Natural killer cell (primary cell): ENCODE measurements around the gene RPL15. TPM values are rescaled to one million over a fixed set of nuclear protein-coding genes. Genes with fewer than 3 reads are reported as not detected.
"Not testable (repeated sequence)": the region's sequence is repeated elsewhere in the genome, so short reads cannot be mapped to it uniquely, and the experiment has no call there.

ENCODE experiments used
- ATAC-seq, 3 donors: fragments of 150-1000 bp in 2 of 3; fragments of 200-7000 bp in 1 of 3; cut with Tn5 transposase; 1 replicate in 1 of 3; 2 replicates in 2 of 3; pipeline ENCODE4 v1.10.0; 2021; ENCODE audit warnings: mild to moderate bottlenecking in 2 of 3, moderate library complexity in 2 of 3
- DNase-seq, 2 donors: peaks; one replicate each; pipeline versions ENCODE4 v3.0.0 to v3.0.0-alpha.2; 2013 to 2021; ENCODE audit warnings: mixed read lengths in 1 of 2
- H3K27ac ChIP-seq: one replicate; pipeline ENCODE4 v1.5.1; 2013; ENCODE audit warnings: mild to moderate bottlenecking, low read length
- H3K27me3 ChIP-seq: one replicate; pipeline ENCODE4 v1.6.1; 2013; ENCODE audit warnings: low read length; ENCODE audit not compliant: control insufficient read depth, insufficient read depth
- H3K36me3 ChIP-seq: one replicate; pipeline ENCODE4 v1.6.1; 2013; ENCODE audit warnings: low read length; ENCODE audit not compliant: control insufficient read depth, insufficient read depth
- H3K4me1 ChIP-seq: one replicate; pipeline ENCODE4 v1.6.1; 2013; ENCODE audit warnings: low read length; ENCODE audit not compliant: control insufficient read depth, insufficient read depth
- H3K4me3 ChIP-seq: one replicate; pipeline ENCODE4 v1.5.1; 2013; ENCODE audit warnings: low read length
- H3K9me3 ChIP-seq: one replicate; pipeline ENCODE4 v1.6.1; 2013; ENCODE audit warnings: low read length; ENCODE audit not compliant: control insufficient read depth, insufficient read depth
- H3K27ac Mint-ChIP-seq, 2 donors: one replicate each; pipeline ENCODE4 v1.8.0; 2022; ENCODE audit warnings: mild to moderate bottlenecking in 2 of 2, mixed read lengths in 2 of 2, moderate library complexity in 1 of 2
- H3K27me3 Mint-ChIP-seq, 2 donors: one replicate each; pipeline ENCODE4 v1.8.0; 2022; ENCODE audit warnings: low read depth in 2 of 2, mixed read lengths in 2 of 2
- H3K36me3 Mint-ChIP-seq: one replicate; pipeline ENCODE4 v1.8.0; 2022; ENCODE audit warnings: mixed read lengths
- H3K4me1 Mint-ChIP-seq, 2 donors: one replicate each; pipeline ENCODE4 v1.8.0; 2022; ENCODE audit warnings: mixed read lengths in 2 of 2
- H3K4me3 Mint-ChIP-seq: one replicate; pipeline ENCODE4 v1.8.0; 2022; ENCODE audit warnings: mild to moderate bottlenecking, moderate library complexity, mixed read lengths
- H3K9me3 Mint-ChIP-seq, 2 donors: one replicate each; pipeline ENCODE4 v1.8.0; 2022; ENCODE audit warnings: mixed read lengths in 2 of 2
- CTCF ChIP-seq: fragments of 200-600 bp; IDR thresholded peaks from one replicate; pipeline ENCODE4 v1.8.0; 2022; ENCODE audit warnings: antibody characterized with exemption
- WGBS: methylation state at CpG from one replicate; pipeline ENCODE4 v1.1.7; 2013; ENCODE audit warnings: missing lambda C conversion rate; ENCODE audit not compliant: insufficient coverage; 5-methylcytosine and 5-hydroxymethylcytosine counted together
- intact Hi-C: fragments of 100-400 bp; cut with micrococcal nuclease; formaldehyde crosslinking; loops from one replicate; pipeline ENCODE4 v1.14.2; 2022
- total RNA-seq, 4 donors: library from RNA; stranded (reverse); fragments of 120-200 nt in 1 of 4; gene quantifications; one replicate each; pipeline versions ENCODE4 v1.2.3 to v1.2.4, GENCODE V29; 2013 to 2022

Gene RPL15
- total RNA-seq, 3 donors from 2014 or later (not counting 1 experiment from before 2014, with no cell fraction given): 1,116 to 1,338 (median 1,291) TPM

GRCh38 chr3:23911397-23911796, 5.5 kb upstream of the RPL15 start:
- Mint-ChIP-seq H3K36me3 (no peaks in the 10 kb centered on the region), H3K27me3 (peaks cover 0 to 2% of the 10 kb centered on the region in 2 donors), H3K27ac (no peak overlapping the region), H3K4me3 (no peak overlapping the region), H3K9me3 (no peaks in the 10 kb centered on the region), H3K4me1 (peaks cover 0 to 11% of the 10 kb centered on the region in 2 donors)
- intact Hi-C loops: no loop called here
- Histone ChIP-seq H3K4me3 (no peak overlapping the region), H3K27ac (no peak overlapping the region), H3K9me3 (no peaks in the 10 kb centered on the region), H3K27me3 (no peaks in the 10 kb centered on the region), H3K4me1 (peaks cover 3% of the 10 kb centered on the region), H3K36me3 (no peaks in the 10 kb centered on the region)
- no peak for TF ChIP-seq CTCF
- ATAC-seq (no peak), DNase-seq (no peak)
- 84% methylated on average over 2 of the region's 2 CpGs for WGBS

- H3K4me1 Mint-ChIP-seq: peaks cover 0 to 12% of the 10 kb centered on the region in 2 donors
- DNase-seq, intact Hi-C loops, H3K27me3 ChIP-seq, H3K9me3 ChIP-seq, H3K4me1 ChIP-seq, H3K27ac Mint-ChIP-seq, ATAC-seq, H3K36me3 Mint-ChIP-seq, H3K36me3 ChIP-seq, H3K27ac ChIP-seq, H3K4me3 Mint-ChIP-seq, H3K9me3 Mint-ChIP-seq, H3K27me3 Mint-ChIP-seq, H3K4me3 ChIP-seq: not testable (repeated sequence)
- no CpG with 5 or more reads among the region's 3 CpGs for WGBS
Measured at GRCh38 chr3:23912335-23912734, 4.6 kb upstream of the RPL15 start.

GRCh38 chr3:23913182-23913581, 3.8 kb upstream of the RPL15 start:
- peaks cover 0 to 2% of the 10 kb centered on the region in 2 donors for H3K27me3 Mint-ChIP-seq
- H3K4me3 Mint-ChIP-seq: no peak overlapping the region
- H3K4me1 ChIP-seq: peaks cover 14% of the 10 kb centered on the region
- TF ChIP-seq CTCF: no peak
- H3K36me3 ChIP-seq: peaks cover 3% of the 10 kb centered on the region
- H3K27ac ChIP-seq: no peak overlapping the region
- no peak overlapping the region for H3K27ac Mint-ChIP-seq
- ATAC-seq: no peak
- no peaks in the 10 kb centered on the region for H3K9me3 ChIP-seq
- WGBS: no CpG with 5 or more reads among the region's 1 CpG
- no peaks in the 10 kb centered on the region for H3K9me3 Mint-ChIP-seq
- H3K27me3 ChIP-seq: no peaks in the 10 kb centered on the region
- H3K36me3 Mint-ChIP-seq: no peaks in the 10 kb centered on the region
- no peak overlapping the region for H3K4me3 ChIP-seq
- intact Hi-C loops: no loop called here
- DNase-seq: no peak
- H3K4me1 Mint-ChIP-seq: peaks cover 8 to 20% of the 10 kb centered on the region in 2 donors

- H3K27ac Mint-ChIP-seq: no peak overlapping the region
- H3K4me1 Mint-ChIP-seq: peaks cover 17 to 29% of the 10 kb centered on the region in 2 donors
- 100% methylated on average over 1 of the region's 3 CpGs for WGBS
- H3K9me3 Mint-ChIP-seq: no peaks in the 10 kb centered on the region
- H3K36me3 Mint-ChIP-seq: no peaks in the 10 kb centered on the region
- Histone ChIP-seq H3K4me3 (no peak overlapping the region), H3K27me3 (no peaks in the 10 kb centered on the region), H3K4me1 (peaks cover 19% of the 10 kb centered on the region), H3K36me3 (peaks cover 9% of the 10 kb centered on the region), H3K9me3 (no peaks in the 10 kb centered on the region), H3K27ac (no peak overlapping the region)
- ATAC-seq (no peak), DNase-seq (no peak)
- intact Hi-C loops: no loop called here
- TF ChIP-seq CTCF: no peak
- H3K4me3 Mint-ChIP-seq: peak overlapping the region; percentile 9
- H3K27me3 Mint-ChIP-seq: peaks cover 0 to 2% of the 10 kb centered on the region in 2 donors
Measured at GRCh38 chr3:23913873-23914743, 2.8 kb upstream of the RPL15 start.
